GM19043 (cell line): ENCODE results near the gene TYW1.
"Not testable (repeated sequence)": the region's sequence is repeated elsewhere in the genome, so short reads cannot be mapped to it uniquely, and the experiment has no call there.

Experiments
- ATAC-seq: cut with Tn5 transposase; IDR thresholded peaks from one replicate; pipeline ENCODE4 v1.9.1; 2021; ENCODE audit warnings: low read depth; ENCODE audit not compliant: unreplicated experiment

TYW1 gene

GRCh38 chr7:67230029-67230428 is 233.4 kb downstream of the TYW1 start:
- ATAC-seq: not testable (repeated sequence)

- ATAC-seq: not testable (repeated sequence)
These were observed 236.9 kb downstream of the TYW1 start for GRCh38 chr7:67233506-67233905.

GRCh38 chr7:67236216-67236615 is 239.6 kb downstream of the TYW1 start:
- not testable (repeated sequence) for ATAC-seq

GRCh38 chr7:67242871-67243270 is 246.2 kb downstream of the TYW1 start:
- not testable (repeated sequence) for ATAC-seq

- ATAC-seq: not testable (repeated sequence)
These were observed 251.7 kb downstream of the TYW1 start for GRCh38 chr7:67248364-67248763.

- ATAC-seq: no peak
These were observed 255.4 kb downstream of the TYW1 start for GRCh38 chr7:67251986-67252558.

- not testable (repeated sequence) for ATAC-seq
These were observed 258.4 kb downstream of the TYW1 start for GRCh38 chr7:67255076-67255475.

- not testable (repeated sequence) for ATAC-seq
These were observed 261.1 kb downstream of the TYW1 start for GRCh38 chr7:67257779-67258178.

- not testable (repeated sequence) for ATAC-seq
These were observed 262.7 kb downstream of the TYW1 start for GRCh38 chr7:67259363-67259762.

GRCh38 chr7:67260166-67260586 is 263.5 kb downstream of the TYW1 start:
- not testable (repeated sequence) for ATAC-seq

- ATAC-seq: not testable (repeated sequence)
These were observed 267.4 kb downstream of the TYW1 start for GRCh38 chr7:67264000-67264399.

- not testable (repeated sequence) for ATAC-seq
These were observed 269.4 kb downstream of the TYW1 start for GRCh38 chr7:67266070-67266469.

GRCh38 chr7:67267914-67268313 is 271.3 kb downstream of the TYW1 start:
- no peak for ATAC-seq

- ATAC-seq: not testable (repeated sequence)
These were observed 273.3 kb downstream of the TYW1 start for GRCh38 chr7:67269916-67270315.
